ENCODE data around the gene SHB. TPM values are rescaled to one million over a fixed set of nuclear protein-coding genes. Genes with fewer than 3 reads are reported as not detected.
A peak's percentile ranks its signal among the peaks of the same experiment; 100 is the strongest.
"Not testable (repeated sequence)": the region's sequence is repeated elsewhere in the genome, so short reads cannot be mapped to it uniquely, and the experiment has no call there.

The SHB gene
- total and polyA plus RNA-seq, 4 donors = 6.2 to 16.1 (median 11.6) TPM

DNA sequence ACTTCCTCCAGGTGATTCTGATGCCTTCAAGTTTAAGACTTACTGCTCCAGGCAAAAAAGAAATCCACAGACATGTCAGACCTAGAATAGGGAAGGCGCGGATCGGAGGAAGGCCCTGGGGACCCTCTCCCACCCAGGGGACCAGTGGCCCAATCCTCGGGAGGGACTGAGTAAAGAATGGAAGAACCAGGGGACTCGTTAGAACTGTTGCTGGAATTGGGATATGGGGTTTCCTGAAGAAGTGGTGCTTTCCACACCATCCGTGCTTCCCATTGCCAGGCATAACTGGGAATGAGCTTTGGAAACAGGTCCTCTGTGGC, 101.3 kb downstream of the SHB start:
- WGBS (ENCODE audit: insufficient coverage) = 100% methylated on average over 3 of the region's 6 CpGs
- H3K36me3 ChIP-seq (ENCODE audit: control insufficient read depth, insufficient read depth, low read length) = peaks cover 2% of the 10 kb centered on the region
- no peak overlapping the region for H3K4me3 ChIP-seq (ENCODE audit: low read depth, low read length)
- H3K27ac ChIP-seq (ENCODE audit: low read depth, low read length) = no peak overlapping the region
- H3K4me1 ChIP-seq (ENCODE audit: control insufficient read depth, insufficient read depth, low read length) = peaks cover 16% of the 10 kb centered on the region
- no peak for DNase-seq (ENCODE audit: low read depth in 4 of 6, low spot score in 6 of 6)
- no peaks in the 10 kb centered on the region for H3K27me3 ChIP-seq (ENCODE audit: control insufficient read depth, insufficient read depth, low read length)
- no peaks in the 10 kb centered on the region for H3K9me3 ChIP-seq (ENCODE audit: control insufficient read depth, insufficient read depth, low read length)

DNA sequence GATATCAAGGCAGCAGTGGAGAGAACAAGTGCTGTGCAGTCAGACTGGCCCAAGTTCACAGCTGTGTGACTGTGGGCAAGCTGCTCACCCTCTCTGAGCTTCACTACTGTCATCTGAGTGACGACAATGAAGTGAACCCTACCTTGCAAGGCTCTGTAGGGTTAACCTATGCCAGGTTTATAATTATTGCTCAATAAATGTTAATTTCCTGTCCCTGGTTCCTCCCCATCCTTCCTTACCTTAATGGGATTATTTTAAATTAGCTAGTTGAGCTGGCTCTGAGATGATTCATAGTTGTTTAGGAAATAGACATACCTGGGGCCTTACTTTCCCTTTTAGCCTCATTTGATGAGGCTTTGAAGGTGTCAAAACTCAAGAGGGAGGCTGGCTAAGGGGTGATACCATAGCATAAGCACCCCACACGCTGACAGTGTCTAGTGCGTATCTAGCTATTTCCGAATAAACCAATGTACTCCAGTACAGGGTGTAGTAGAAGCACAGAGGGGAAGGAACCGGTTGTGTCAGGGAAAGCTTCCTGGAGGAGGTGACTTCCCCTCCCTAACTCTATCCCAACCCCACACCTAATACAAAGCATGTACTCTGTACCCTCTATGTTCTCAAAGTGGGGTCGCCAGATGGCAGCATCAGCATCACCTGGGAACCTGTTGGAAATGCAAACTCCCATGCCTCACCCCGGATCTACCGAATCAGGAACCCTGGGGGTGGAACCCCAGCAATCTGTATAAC, 101.8 kb downstream of the SHB start:
- 76% methylated on average over 3 of the region's 8 CpGs for WGBS (ENCODE audit: insufficient coverage)
- peaks cover 16% of the 10 kb centered on the region for H3K4me1 ChIP-seq (ENCODE audit: control insufficient read depth, insufficient read depth, low read length)
- H3K9me3 ChIP-seq (ENCODE audit: control insufficient read depth, insufficient read depth, low read length) = no peaks in the 10 kb centered on the region
- peaks cover 2% of the 10 kb centered on the region for H3K36me3 ChIP-seq (ENCODE audit: control insufficient read depth, insufficient read depth, low read length)
- no peak overlapping the region for H3K27ac ChIP-seq (ENCODE audit: low read depth, low read length)
- H3K4me3 ChIP-seq (ENCODE audit: low read depth, low read length) = no peak overlapping the region
- no peaks in the 10 kb centered on the region for H3K27me3 ChIP-seq (ENCODE audit: control insufficient read depth, insufficient read depth, low read length)
- DNase-seq (ENCODE audit: low read depth in 4 of 6, low spot score in 6 of 6) = no peak

DNA sequence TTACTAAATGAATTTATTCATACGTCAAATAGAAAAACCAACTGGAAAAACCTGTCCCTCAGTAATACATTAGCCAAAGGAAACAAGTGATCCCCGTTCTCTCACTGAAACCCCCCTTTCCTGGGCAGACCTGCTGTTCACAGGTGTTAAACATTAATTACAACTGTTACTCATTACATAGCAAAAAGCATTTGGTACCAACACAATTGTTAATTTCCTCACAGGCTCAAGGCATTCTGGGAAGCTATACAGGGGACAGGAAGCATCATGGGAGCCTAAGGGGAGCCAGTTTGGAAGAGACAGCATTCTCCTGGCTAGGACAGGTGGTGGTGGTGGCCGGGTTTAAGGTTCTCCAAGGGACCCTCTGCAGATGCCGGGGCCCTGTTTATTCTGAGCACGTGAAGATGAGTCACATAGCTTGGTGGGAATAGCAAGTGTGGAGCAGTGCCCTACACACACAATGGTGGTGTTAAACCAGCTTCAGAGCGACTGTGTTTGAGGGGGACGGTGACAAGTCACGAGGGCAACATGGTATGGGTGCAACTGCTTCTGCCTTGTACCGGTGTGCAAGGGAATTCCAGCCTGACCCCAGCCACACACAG, 102.5 kb downstream of the SHB start:
- H3K36me3 ChIP-seq (ENCODE audit: control insufficient read depth, insufficient read depth, low read length) = no peaks in the 10 kb centered on the region
- H3K27ac ChIP-seq (ENCODE audit: low read depth, low read length) = no peak overlapping the region
- peaks cover 16% of the 10 kb centered on the region for H3K4me1 ChIP-seq (ENCODE audit: control insufficient read depth, insufficient read depth, low read length)
- no peak overlapping the region for H3K4me3 ChIP-seq (ENCODE audit: low read depth, low read length)
- peak in 1 of 6 donors; percentile 58 for DNase-seq (ENCODE audit: low read depth in 4 of 6, low spot score in 6 of 6)
- no peaks in the 10 kb centered on the region for H3K9me3 ChIP-seq (ENCODE audit: control insufficient read depth, insufficient read depth, low read length)
- 69% methylated on average over 8 of the region's 9 CpGs for WGBS (ENCODE audit: insufficient coverage)
- H3K27me3 ChIP-seq (ENCODE audit: control insufficient read depth, insufficient read depth, low read length) = no peaks in the 10 kb centered on the region

DNA sequence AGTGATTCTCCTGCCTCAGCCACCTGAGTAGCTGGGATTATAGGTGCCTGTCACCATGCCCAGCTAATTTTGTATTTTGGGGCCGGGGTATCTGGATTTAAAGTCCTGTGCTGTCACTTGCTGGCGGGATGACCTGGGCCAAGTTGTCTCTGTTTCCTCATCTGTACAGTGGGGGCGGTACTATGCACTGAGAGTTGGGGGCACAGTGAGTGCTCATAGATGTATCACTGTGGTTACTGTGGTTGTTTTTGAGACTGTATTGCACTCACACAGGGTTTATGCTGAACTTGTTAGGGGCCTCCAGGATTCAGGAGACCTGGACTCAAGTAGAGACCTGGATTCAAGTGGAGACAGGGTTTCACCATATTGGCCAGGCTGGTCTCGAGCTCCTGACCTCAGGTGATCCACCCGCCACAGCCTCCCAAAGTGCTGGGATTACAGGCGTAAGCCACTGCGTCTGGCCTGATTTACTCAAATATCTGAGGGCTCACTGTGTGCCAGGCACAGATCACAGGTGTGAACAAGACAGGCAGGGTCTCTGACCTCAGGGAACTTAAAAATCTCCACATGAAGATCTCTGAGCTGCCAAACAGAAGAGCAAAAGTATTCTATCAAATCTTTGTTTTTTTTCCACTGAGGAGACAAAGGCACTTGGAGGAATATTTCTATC, 103.2 kb downstream of the SHB start:
- not testable (repeated sequence) for H3K27ac ChIP-seq (ENCODE audit: low read depth, low read length); H3K4me3 ChIP-seq (ENCODE audit: low read depth, low read length); H3K36me3 ChIP-seq (ENCODE audit: control insufficient read depth, insufficient read depth, low read length); H3K9me3 ChIP-seq (ENCODE audit: control insufficient read depth, insufficient read depth, low read length); DNase-seq (ENCODE audit: low read depth in 4 of 6, low spot score in 6 of 6); H3K27me3 ChIP-seq (ENCODE audit: control insufficient read depth, insufficient read depth, low read length)
- 80% methylated on average over 5 of the region's 7 CpGs for whole genome bisulfite sequencing (ENCODE audit: insufficient coverage)
- peaks cover 16% of the 10 kb centered on the region for H3K4me1 ChIP-seq (ENCODE audit: control insufficient read depth, insufficient read depth, low read length)

DNA sequence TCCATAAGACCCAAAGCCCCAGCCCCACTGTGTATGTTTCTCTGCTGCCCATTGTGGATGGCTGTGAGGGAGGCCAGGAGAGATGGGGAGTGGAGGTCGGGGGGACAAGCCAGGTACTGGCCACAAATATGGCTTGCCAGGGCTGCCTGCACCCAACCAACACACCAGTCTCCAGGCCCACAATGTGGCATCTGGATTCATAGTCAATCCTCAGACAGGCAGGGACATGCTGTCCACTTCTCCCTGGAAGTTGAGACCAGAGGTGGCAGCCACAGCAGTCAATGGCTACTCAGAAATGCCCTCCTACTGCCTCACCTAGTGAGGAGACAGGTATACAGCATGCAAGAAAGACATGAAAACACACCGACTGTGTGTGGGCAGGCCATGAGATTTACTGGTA, 103.9 kb downstream of the SHB start:
- 100% methylated on average over 1 of the region's 2 CpGs for WGBS (ENCODE audit: insufficient coverage)
- Histone ChIP-seq H3K4me3 (ENCODE audit: low read depth, low read length) (no peak overlapping the region), H3K27me3 (ENCODE audit: control insufficient read depth, insufficient read depth, low read length) (no peaks in the 10 kb centered on the region), H3K9me3 (ENCODE audit: control insufficient read depth, insufficient read depth, low read length) (no peaks in the 10 kb centered on the region), H3K27ac (ENCODE audit: low read depth, low read length) (no peak overlapping the region), H3K36me3 (ENCODE audit: control insufficient read depth, insufficient read depth, low read length) (no peaks in the 10 kb centered on the region), H3K4me1 (ENCODE audit: control insufficient read depth, insufficient read depth, low read length) (peaks cover 16% of the 10 kb centered on the region)
- DNase-seq (ENCODE audit: low read depth in 4 of 6, low spot score in 6 of 6) = no peak

DNA sequence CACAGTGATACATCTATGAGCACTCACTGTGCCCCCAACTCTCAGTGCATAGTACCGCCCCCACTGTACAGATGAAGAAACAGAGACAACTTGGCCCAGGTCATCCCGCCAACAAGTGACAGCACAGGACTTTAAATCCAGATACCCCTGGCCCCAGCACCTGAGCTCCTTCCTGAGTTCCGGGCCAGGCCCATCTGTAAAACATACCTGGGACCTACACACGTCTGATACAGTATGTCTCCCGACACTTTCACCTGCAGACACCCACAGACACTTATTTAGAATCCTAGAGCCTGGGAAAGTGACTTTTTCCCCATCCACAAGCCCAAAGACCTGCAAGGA, 104.3 kb downstream of the SHB start:
- 98% methylated on average over 5 of the region's 5 CpGs for WGBS (ENCODE audit: insufficient coverage)
- Histone ChIP-seq H3K27ac (ENCODE audit: low read depth, low read length) (no peak overlapping the region), H3K4me3 (ENCODE audit: low read depth, low read length) (no peak overlapping the region), H3K36me3 (ENCODE audit: control insufficient read depth, insufficient read depth, low read length) (no peaks in the 10 kb centered on the region), H3K4me1 (ENCODE audit: control insufficient read depth, insufficient read depth, low read length) (peaks cover 14% of the 10 kb centered on the region), H3K27me3 (ENCODE audit: control insufficient read depth, insufficient read depth, low read length) (no peaks in the 10 kb centered on the region), H3K9me3 (ENCODE audit: control insufficient read depth, insufficient read depth, low read length) (no peaks in the 10 kb centered on the region)
- DNase-seq (ENCODE audit: low read depth in 4 of 6, low spot score in 6 of 6) = no peak

DNA sequence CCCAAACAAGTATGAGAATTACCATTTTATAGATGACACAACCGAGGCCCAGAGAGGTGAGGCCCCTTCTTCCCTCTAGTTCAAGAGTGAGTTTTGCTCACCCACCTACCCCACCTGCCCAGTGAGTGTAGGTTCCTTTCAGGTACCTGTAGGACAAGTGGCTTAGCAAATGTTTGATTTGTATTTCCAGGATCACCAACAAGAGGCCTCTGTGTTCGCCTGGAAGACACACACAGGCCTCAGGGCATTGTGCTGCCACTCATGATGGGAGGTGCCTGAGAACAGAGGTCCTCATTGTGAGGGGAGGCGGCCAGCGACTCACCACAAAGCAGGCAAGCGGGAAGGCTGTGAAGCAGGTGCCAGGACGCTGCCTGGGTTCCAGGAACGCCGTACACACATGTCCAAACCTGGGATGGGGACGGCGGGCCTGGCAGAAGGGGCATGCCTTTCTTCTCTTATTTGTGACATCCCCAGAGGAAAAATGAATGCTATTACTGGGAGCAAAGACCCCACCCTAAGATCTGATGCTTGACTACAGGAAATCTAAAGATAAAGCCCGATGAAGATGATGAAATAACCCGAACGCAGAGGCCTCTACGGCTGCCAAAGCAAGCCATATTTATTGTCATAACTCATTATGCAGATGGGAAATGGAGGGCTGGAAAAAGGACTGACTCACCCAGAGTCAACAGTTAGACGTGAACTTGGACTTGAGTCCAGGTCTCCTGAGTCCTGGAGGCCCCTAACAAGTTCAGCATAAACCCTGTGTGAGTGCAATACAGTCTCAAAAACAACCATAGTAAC, 104.9 kb downstream of the SHB start:
- Histone ChIP-seq H3K27ac (ENCODE audit: low read depth, low read length) (no peak overlapping the region), H3K4me3 (ENCODE audit: low read depth, low read length) (no peak overlapping the region), H3K36me3 (ENCODE audit: control insufficient read depth, insufficient read depth, low read length) (no peaks in the 10 kb centered on the region), H3K27me3 (ENCODE audit: control insufficient read depth, insufficient read depth, low read length) (no peaks in the 10 kb centered on the region), H3K4me1 (ENCODE audit: control insufficient read depth, insufficient read depth, low read length) (peaks cover 13% of the 10 kb centered on the region), H3K9me3 (ENCODE audit: control insufficient read depth, insufficient read depth, low read length) (no peaks in the 10 kb centered on the region)
- DNase-seq (ENCODE audit: low read depth in 4 of 6, low spot score in 6 of 6) = peak in 3 of 6 donors; percentile 20 to 72 (median 57)
- WGBS (ENCODE audit: insufficient coverage) = 30% methylated on average over 9 of the region's 15 CpGs

DNA sequence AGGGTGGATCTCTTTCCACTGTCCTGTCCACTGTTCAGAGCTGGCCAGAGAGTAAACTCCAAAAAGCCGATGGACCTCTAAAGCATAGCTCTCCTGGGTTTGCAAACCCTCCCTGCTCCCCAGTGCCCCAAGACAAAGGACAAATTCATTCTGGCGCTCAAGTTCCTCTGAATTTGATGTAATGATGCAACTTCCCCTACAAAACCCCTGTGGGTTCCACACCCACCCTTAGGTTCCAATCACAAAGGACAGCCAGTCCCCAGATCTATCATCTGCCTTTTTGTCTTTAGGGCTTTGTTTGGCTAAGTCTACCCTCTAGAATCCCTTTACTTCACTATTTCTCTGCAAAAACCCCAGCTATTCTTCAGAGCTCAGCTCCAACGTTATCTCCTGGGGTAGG, 107.7 kb downstream of the SHB start:
- H3K4me3 ChIP-seq (ENCODE audit: low read depth, low read length) = no peak overlapping the region
- peaks cover 16% of the 10 kb centered on the region for H3K4me1 ChIP-seq (ENCODE audit: control insufficient read depth, insufficient read depth, low read length)
- no peak for DNase-seq (ENCODE audit: low read depth in 4 of 6, low spot score in 6 of 6)
- no peaks in the 10 kb centered on the region for H3K36me3 ChIP-seq (ENCODE audit: control insufficient read depth, insufficient read depth, low read length)
- WGBS (ENCODE audit: insufficient coverage) = 93% methylated on average over 3 of the region's 3 CpGs
- H3K27me3 ChIP-seq (ENCODE audit: control insufficient read depth, insufficient read depth, low read length) = no peaks in the 10 kb centered on the region
- no peaks in the 10 kb centered on the region for H3K9me3 ChIP-seq (ENCODE audit: control insufficient read depth, insufficient read depth, low read length)
- no peak overlapping the region for H3K27ac ChIP-seq (ENCODE audit: low read depth, low read length)

DNA sequence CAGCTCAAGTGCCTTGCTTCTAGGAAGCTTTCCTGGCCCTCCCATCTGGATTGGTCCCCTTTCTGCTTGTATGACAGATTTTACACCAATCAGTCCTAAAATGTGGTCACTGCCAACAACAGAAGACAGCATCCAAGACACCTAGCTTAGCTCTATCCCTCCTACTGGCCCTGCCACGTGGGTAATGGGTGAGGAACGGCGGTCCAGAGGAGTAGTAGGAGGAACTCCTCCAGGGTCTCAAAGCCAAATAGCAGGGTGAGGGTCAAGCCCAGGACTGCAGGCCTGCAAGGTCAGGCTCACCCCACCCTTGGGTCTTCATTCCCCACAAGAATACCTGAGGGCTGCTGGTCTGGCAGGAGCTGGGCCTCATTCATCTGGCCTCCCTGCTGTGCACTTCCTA, 108.4 kb downstream of the SHB start:
- Histone ChIP-seq H3K4me3 (ENCODE audit: low read depth, low read length) (no peak overlapping the region), H3K4me1 (ENCODE audit: control insufficient read depth, insufficient read depth, low read length) (peaks cover 16% of the 10 kb centered on the region), H3K27ac (ENCODE audit: low read depth, low read length) (no peak overlapping the region), H3K36me3 (ENCODE audit: control insufficient read depth, insufficient read depth, low read length) (peaks cover 6% of the 10 kb centered on the region), H3K27me3 (ENCODE audit: control insufficient read depth, insufficient read depth, low read length) (no peaks in the 10 kb centered on the region), H3K9me3 (ENCODE audit: control insufficient read depth, insufficient read depth, low read length) (no peaks in the 10 kb centered on the region)
- DNase-seq (ENCODE audit: low read depth in 4 of 6, low spot score in 6 of 6) = no peak
- WGBS (ENCODE audit: insufficient coverage) = no CpG with 5 or more reads among the region's 3 CpGs

Measured in spinal cord (tissue), 10 donors.